D341Med (cell line): ENCODE data around the gene ABCC8.

Source experiments
- DNase-seq: peaks from one replicate; pipeline ENCODE4 v3.0.0; 2012; ENCODE audit warnings: low spot score

Gene ABCC8

GRCh38 chr11:17505146-17505545, 28.5 kb upstream of the ABCC8 start:
- no peak for DNase-seq

GRCh38 chr11:17504330-17505107, 27.9 kb upstream of the ABCC8 start:
- DNase-seq, result peak; percentile 90

GRCh38 chr11:17502630-17503029, 26.0 kb upstream of the ABCC8 start:
- DNase-seq, result no peak

GRCh38 chr11:17500673-17501072, 24.0 kb upstream of the ABCC8 start:
- DNase-seq, result no peak

GRCh38 chr11:17498475-17498874, 21.8 kb upstream of the ABCC8 start:
- DNase-seq, result no peak

- no peak for DNase-seq
Measured at GRCh38 chr11:17498058-17498457, 21.4 kb upstream of the ABCC8 start.

- no peak for DNase-seq
Measured at GRCh38 chr11:17496406-17496805, 19.8 kb upstream of the ABCC8 start.

GRCh38 chr11:17494019-17494418, 17.4 kb upstream of the ABCC8 start:
- no peak for DNase-seq

- DNase-seq, result no peak
Measured at GRCh38 chr11:17490938-17491337, 14.3 kb upstream of the ABCC8 start.

GRCh38 chr11:17490232-17490631, 13.6 kb upstream of the ABCC8 start:
- no peak for DNase-seq

GRCh38 chr11:17489751-17490150, 13.1 kb upstream of the ABCC8 start:
- DNase-seq, result no peak

GRCh38 chr11:17488563-17488962, 11.9 kb upstream of the ABCC8 start:
- DNase-seq, result no peak

- DNase-seq, result no peak
Measured at GRCh38 chr11:17486646-17487045, 10.0 kb upstream of the ABCC8 start.

GRCh38 chr11:17483505-17483904, 6.9 kb upstream of the ABCC8 start:
- DNase-seq, result no peak

GRCh38 chr11:17481905-17482304, 5.3 kb upstream of the ABCC8 start:
- no peak for DNase-seq

GRCh38 chr11:17479284-17480214, 2.9 kb upstream of the ABCC8 start:
- DNase-seq, result peak; percentile 79

- no peak for DNase-seq
Measured at GRCh38 chr11:17478070-17478469, 1.4 kb upstream of the ABCC8 start.

GRCh38 chr11:17477361-17477760, 716 bp upstream of the ABCC8 start:
- no peak for DNase-seq

GRCh38 chr11:17477084-17477333, 364 bp upstream of the ABCC8 start:
- DNase-seq, result no peak

GRCh38 chr11:17475666-17476316, 854 bp downstream of the ABCC8 start:
- peak; percentile 50 for DNase-seq

GRCh38 chr11:17473071-17473744, 3.4 kb downstream of the ABCC8 start:
- peak; percentile 85 for DNase-seq

GRCh38 chr11:17472467-17472866, 4.2 kb downstream of the ABCC8 start:
- peak; percentile 55 for DNase-seq
